H1 (cell line): ENCODE measurements around the gene RBMS1. TPM values are rescaled to one million over a fixed set of nuclear protein-coding genes. Genes with fewer than 3 reads are reported as not detected.

Experiments used
- KDM1A ChIP-seq: fragments of 200-600, 300-600 bp; sonication (generic); IDR thresholded peaks from 2 replicates; pipeline ENCODE4 v1.7.1; 2016; ENCODE audit warnings: mild to moderate bottlenecking, low read length, borderline replicate concordance
- TAF7 ChIP-seq: optimal IDR thresholded peaks from 2 replicates; pipeline ENCODE3; 2011; ENCODE audit warnings: low read depth, mild to moderate bottlenecking, inconsistent platforms, low read length, moderate library complexity, borderline replicate concordance
- polyA plus RNA-seq, 7 experiments: library from polyadenylated mRNA; depleted of rRNA in 3 of 7; stranded (reverse) in 5 of 7; unstranded in 2 of 7; fragments of >200 nt in 5 of 7; fragments of 200-250 nt in 2 of 7; gene quantifications; 1 replicate in 5 of 7; 2 replicates in 1 of 7; 4 replicates in 1 of 7; pipeline versions ENCODE4 v1.2.1 to v1.2.3, GENCODE V29; 2011 to 2013; ENCODE audit warnings: missing spikeins in 2 of 7, mixed read lengths in 2 of 7
- total RNA-seq: library from RNA; stranded (reverse); fragmentation: NEBNext Ultra II Directional; extraction: Animal tissue kit (Norgen Biotek cat#: 25700); gene quantifications from 2 replicates; pipeline ENCODE4 v1.2.1, GENCODE V29; 2021

Gene RBMS1
- total and polyA plus RNA-seq, 2 of the 8 experiments (the other 6 are each of a cell fraction or from before 2014, with no cell fraction given) = 53.7 to 60.0 TPM

DNA sequence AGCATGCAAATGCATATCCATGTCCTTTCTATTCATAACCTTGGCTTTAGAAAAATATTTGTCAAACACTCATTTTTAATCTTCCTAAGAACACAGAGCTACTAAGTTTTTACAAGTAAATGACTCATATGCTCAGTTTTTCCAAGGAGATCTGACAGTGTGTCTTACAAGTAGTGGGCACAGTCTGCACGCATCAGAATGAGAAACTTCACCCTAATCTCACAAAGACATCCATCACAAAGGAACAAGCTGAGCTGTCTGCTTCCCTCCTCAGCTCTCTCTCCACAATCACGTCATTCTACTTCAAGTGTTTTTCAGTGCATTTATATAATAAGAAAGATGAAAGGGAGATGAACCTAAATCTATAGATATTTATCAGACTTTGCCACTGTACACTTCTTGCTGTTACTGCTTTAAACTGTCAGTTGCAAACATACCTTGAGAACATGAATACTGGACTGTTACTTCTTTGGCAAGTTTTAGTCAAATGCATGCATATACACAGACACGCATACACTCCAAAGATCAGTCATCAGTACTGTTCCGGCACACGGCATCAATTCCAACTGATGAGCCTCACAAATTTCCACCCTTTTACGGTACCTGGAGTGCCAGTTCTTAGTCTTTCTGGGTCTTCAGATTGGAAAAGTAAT lies 75.7 kb downstream of the RBMS1 start (continued):
- TF ChIP-seq TAF7 (no peak), KDM1A (no peak)
